GM18909 (cell line): Measurements from ENCODE around the gene POLQ.
A peak's percentile ranks its signal among the peaks of the same experiment; 100 is the strongest.
"Not testable (repeated sequence)": the region's sequence is repeated elsewhere in the genome, so short reads cannot be mapped to it uniquely, and the experiment has no call there.

Experiments used
- ATAC-seq: cut with Tn5 transposase; IDR thresholded peaks from one replicate; pipeline ENCODE4 v1.9.1; 2021; ENCODE audit warnings: mild to moderate bottlenecking; ENCODE audit not compliant: unreplicated experiment, poor library complexity

POLQ gene

GRCh38 chr3:121545574-121546455 lies at the start of gene POLQ:
POLQ (minus strand) TSS chr3:121545988; CDS start chr3:121545877, 111 bp downstream.
- peak; percentile 84 for ATAC-seq

GRCh38 chr3:121594850-121595249 lies 49.1 kb upstream of the POLQ start:
- no peak for ATAC-seq

GRCh38 chr3:121593806-121594205 lies 48.0 kb upstream of the POLQ start:
- not testable (repeated sequence) for ATAC-seq

- no peak for ATAC-seq
These were observed 47.3 kb upstream of the POLQ start, which contains the start of gene FBXO40 for GRCh38 chr3:121592856-121593702. FBXO40 (plus strand) TSS chr3:121593379; CDS start chr3:121620576, 27,197 bp downstream.

- no peak for ATAC-seq
These were observed 38.6 kb upstream of the POLQ start for GRCh38 chr3:121584418-121584817.

- ATAC-seq: no peak
These were observed 35.9 kb upstream of the POLQ start for GRCh38 chr3:121581691-121582090.

GRCh38 chr3:121574449-121574848 lies 28.7 kb upstream of the POLQ start:
- no peak for ATAC-seq

- no peak for ATAC-seq
These were observed 21.9 kb upstream of the POLQ start, which contains the start of gene ARGFX for GRCh38 chr3:121567649-121568048. ARGFX (plus strand) TSS chr3:121567949; CDS start chr3:121570714, 2,765 bp downstream.

- no peak for ATAC-seq
These were observed 21.0 kb upstream of the POLQ start for GRCh38 chr3:121566773-121567172.

- no peak for ATAC-seq
These were observed 16.4 kb upstream of the POLQ start for GRCh38 chr3:121562148-121562547.

GRCh38 chr3:121557426-121557934 lies 11.7 kb upstream of the POLQ start:
- no peak for ATAC-seq

- ATAC-seq: no peak
These were observed 7.0 kb upstream of the POLQ start for GRCh38 chr3:121552797-121553196.

GRCh38 chr3:121552379-121552778 lies 6.6 kb upstream of the POLQ start:
- ATAC-seq: no peak

- ATAC-seq: peak; percentile 5
These were observed 677 bp downstream of the POLQ start for GRCh38 chr3:121545049-121545573.

GRCh38 chr3:121542924-121543323 lies 2.9 kb downstream of the POLQ start:
- ATAC-seq: no peak

GRCh38 chr3:121531269-121531668 lies 14.5 kb downstream of the POLQ start:
- ATAC-seq: peak; percentile 61

- ATAC-seq: no peak
These were observed 16.5 kb downstream of the POLQ start for GRCh38 chr3:121529308-121529707.

- ATAC-seq: no peak
These were observed 25.3 kb downstream of the POLQ start for GRCh38 chr3:121520510-121520909.

- ATAC-seq: no peak
These were observed 27.7 kb downstream of the POLQ start for GRCh38 chr3:121517953-121518655.

GRCh38 chr3:121515862-121516261 lies 29.9 kb downstream of the POLQ start:
- ATAC-seq: no peak
